Loucy (cell line): ENCODE measurements around the gene KCNQ2.

Experiments
- H2AFZ ChIP-seq: fragments of 200-600 bp; sonication (generic); 2 replicates; pipeline ENCODE4 v1.6.0; 2016; ENCODE audit warnings: antibody characterized with exemption, mild to moderate bottlenecking, low read length, moderate library complexity
- H3F3A ChIP-seq: fragments of 200-600 bp; 2 replicates; pipeline ENCODE4 v1.6.0; 2016; ENCODE audit warnings: antibody characterized with exemption, low read depth, mild to moderate bottlenecking
- H3K27me3 ChIP-seq: fragments of 200-600 bp; sonication (generic); 2 replicates; pipeline ENCODE4 v1.6.1; 2014; ENCODE audit warnings: low read length, mild to moderate bottlenecking; ENCODE audit not compliant: insufficient read depth, poor library complexity, severe bottlenecking
- H3K36me3 ChIP-seq: fragments of 200-600 bp; sonication (generic); 2 replicates; pipeline ENCODE4 v1.6.1; 2016; ENCODE audit warnings: low read length; ENCODE audit not compliant: insufficient read depth
- H3K4me1 ChIP-seq: fragments of 200-600 bp; sonication (generic); 2 replicates; pipeline ENCODE4 v1.5.1; 2014; ENCODE audit warnings: low read length, mild to moderate bottlenecking; ENCODE audit not compliant: insufficient read depth, poor library complexity, severe bottlenecking
- H3K4me2 ChIP-seq: fragments of 200-600 bp; sonication (generic); 2 replicates; pipeline ENCODE4 v1.6.0; 2014; ENCODE audit warnings: antibody characterized with exemption, low read length, low read depth, mild to moderate bottlenecking; ENCODE audit not compliant: poor library complexity, severe bottlenecking
- H3K4me3 ChIP-seq: fragments of 200-600 bp; sonication (generic); 2 replicates; pipeline ENCODE4 v1.5.1; 2014; ENCODE audit warnings: low read length, mild to moderate bottlenecking, mixed read lengths; ENCODE audit not compliant: poor library complexity, severe bottlenecking
- H3K79me2 ChIP-seq: fragments of 200-600 bp; sonication (generic); 2 replicates; pipeline ENCODE4 v1.6.1; 2014; ENCODE audit warnings: low read length; ENCODE audit not compliant: insufficient read depth
- H3K9ac ChIP-seq: fragments of 200-600 bp; sonication (generic); 2 replicates; pipeline ENCODE4 v1.6.0; 2014; ENCODE audit warnings: mild to moderate bottlenecking, low read depth, low read length, moderate library complexity; ENCODE audit not compliant: poor library complexity, severe bottlenecking
- H3K9me2 ChIP-seq: fragments of 200-600 bp; sonication (generic); replicated peaks from 2 replicates; pipeline ENCODE4 v1.6.1; 2016; ENCODE audit warnings: low read depth, low read length, mixed read lengths
- H3K9me3 ChIP-seq: fragments of 200-600 bp; sonication (generic); 2 replicates; pipeline ENCODE4 v1.6.1; 2014; ENCODE audit warnings: mild to moderate bottlenecking, antibody characterized with exemption, low read length, low read depth; ENCODE audit not compliant: insufficient read depth
- H4K20me1 ChIP-seq: fragments of 200-600 bp; sonication (generic); 2 replicates; pipeline ENCODE4 v1.6.0; 2014; ENCODE audit warnings: antibody characterized with exemption, low read length, mild to moderate bottlenecking; ENCODE audit not compliant: insufficient read depth, poor library complexity, severe bottlenecking
- EZH2phosphoT487 ChIP-seq: fragments of 200-600 bp; IDR thresholded peaks from 2 replicates; pipeline ENCODE4 v1.6.1; 2018; ENCODE audit warnings: antibody characterized with exemption, mild to moderate bottlenecking, moderate library complexity, borderline replicate concordance
- TF ChIP-seq, protein P1 (sequence below): fragments of 200-600 bp; sonication (generic); conservative IDR thresholded peaks from 2 replicates; pipeline ENCODE4 v1.5.1; 2014; ENCODE audit warnings: mild to moderate bottlenecking, antibody characterized with exemption, low read length

The KCNQ2 gene

GRCh38 chr20:63465380-63466249 is 6.8 kb downstream of the KCNQ2 start:
- Histone ChIP-seq H3K27me3 (no peaks in the 10 kb centered on the region), H3K4me1 (no peaks in the 10 kb centered on the region)
- TF ChIP-seq, protein P1, sequence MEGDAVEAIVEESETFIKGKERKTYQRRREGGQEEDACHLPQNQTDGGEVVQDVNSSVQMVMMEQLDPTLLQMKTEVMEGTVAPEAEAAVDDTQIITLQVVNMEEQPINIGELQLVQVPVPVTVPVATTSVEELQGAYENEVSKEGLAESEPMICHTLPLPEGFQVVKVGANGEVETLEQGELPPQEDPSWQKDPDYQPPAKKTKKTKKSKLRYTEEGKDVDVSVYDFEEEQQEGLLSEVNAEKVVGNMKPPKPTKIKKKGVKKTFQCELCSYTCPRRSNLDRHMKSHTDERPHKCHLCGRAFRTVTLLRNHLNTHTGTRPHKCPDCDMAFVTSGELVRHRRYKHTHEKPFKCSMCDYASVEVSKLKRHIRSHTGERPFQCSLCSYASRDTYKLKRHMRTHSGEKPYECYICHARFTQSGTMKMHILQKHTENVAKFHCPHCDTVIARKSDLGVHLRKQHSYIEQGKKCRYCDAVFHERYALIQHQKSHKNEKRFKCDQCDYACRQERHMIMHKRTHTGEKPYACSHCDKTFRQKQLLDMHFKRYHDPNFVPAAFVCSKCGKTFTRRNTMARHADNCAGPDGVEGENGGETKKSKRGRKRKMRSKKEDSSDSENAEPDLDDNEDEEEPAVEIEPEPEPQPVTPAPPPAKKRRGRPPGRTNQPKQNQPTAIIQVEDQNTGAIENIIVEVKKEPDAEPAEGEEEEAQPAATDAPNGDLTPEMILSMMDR: no peak
- no peak for TF ChIP-seq EZH2phosphoT487

GRCh38 chr20:63464289-63464635 is 8.2 kb downstream of the KCNQ2 start:
- Histone ChIP-seq H3K9me3 (no peaks in the 10 kb centered on the region), H3K4me1 (no peaks in the 10 kb centered on the region), H3K4me2 (no peak overlapping the region), H3K9me2 (no peaks in the 10 kb centered on the region), H3K27me3 (no peaks in the 10 kb centered on the region), H3K36me3 (no peaks in the 10 kb centered on the region), H2AFZ (no peak overlapping the region), H3K9ac (no peak overlapping the region), H3K4me3 (no peak overlapping the region), H3K79me2 (no peaks in the 10 kb centered on the region), H4K20me1 (no peaks in the 10 kb centered on the region), H3F3A (no peaks in the 10 kb centered on the region)
- TF ChIP-seq, protein P1: no peak
- TF ChIP-seq EZH2phosphoT487: no peak

More at GRCh38 chr20:63465380-63466249, 6.8 kb downstream of the KCNQ2 start:
- H2AFZ ChIP-seq: no peak overlapping the region
- H3K36me3 ChIP-seq: no peaks in the 10 kb centered on the region
- no peak overlapping the region for H3K4me2 ChIP-seq
- H3F3A ChIP-seq: no peaks in the 10 kb centered on the region
- H3K9ac ChIP-seq: no peak overlapping the region
- H4K20me1 ChIP-seq: no peaks in the 10 kb centered on the region
- H3K79me2 ChIP-seq: no peaks in the 10 kb centered on the region
- no peaks in the 10 kb centered on the region for H3K9me3 ChIP-seq
- no peak overlapping the region for H3K4me3 ChIP-seq
- H3K9me2 ChIP-seq: no peaks in the 10 kb centered on the region

GRCh38 chr20:63463400-63464288 is 8.8 kb downstream of the KCNQ2 start:
- H3K79me2 ChIP-seq: no peaks in the 10 kb centered on the region
- TF ChIP-seq, protein P1: no peak
- TF ChIP-seq EZH2phosphoT487: no peak
- no peaks in the 10 kb centered on the region for H3K4me1 ChIP-seq
- H3K4me3 ChIP-seq: no peak overlapping the region
- no peaks in the 10 kb centered on the region for H3K27me3 ChIP-seq
- H3F3A ChIP-seq: no peaks in the 10 kb centered on the region
- H3K36me3 ChIP-seq: no peaks in the 10 kb centered on the region
- H4K20me1 ChIP-seq: no peaks in the 10 kb centered on the region
- no peak overlapping the region for H3K4me2 ChIP-seq
- no peaks in the 10 kb centered on the region for H3K9me3 ChIP-seq
- no peak overlapping the region for H3K9ac ChIP-seq
- no peak overlapping the region for H2AFZ ChIP-seq
- no peaks in the 10 kb centered on the region for H3K9me2 ChIP-seq
